Measurements from ENCODE around the gene CDIPT. TPM values are rescaled to one million over a fixed set of nuclear protein-coding genes. Genes with fewer than 3 reads are reported as not detected.

The CDIPT gene
- total and polyA plus RNA-seq, 2 of the 13 experiments (the other 11 are each of a cell fraction or from before 2014, with no cell fraction given), result 54.9 to 97.5 TPM

- no peak for TF ChIP-seq FOXP4 (CRISPR knock-in tag; IDR thresholded peaks at IDR 0.05)
- no peak for TF ChIP-seq SRF (IDR thresholded peaks at IDR 0.05; ENCODE audit: low read depth, low read length)
- peak; percentile 96 for TF ChIP-seq ZNF430 (CRISPR knock-in tag; IDR thresholded peaks at IDR 0.05)
- TF ChIP-seq ZNF260 (CRISPR knock-in tag; IDR thresholded peaks at IDR 0.05; ENCODE audit: borderline replicate concordance, low read depth), result no peak
- TF ChIP-seq ZNF318 (CRISPR knock-in tag; IDR thresholded peaks at IDR 0.05), result no peak
- TF ChIP-seq DDIT3 (CRISPR knock-in tag; IDR thresholded peaks at IDR 0.05), result no peak
- peak; percentile 69; the same call in 1 of the 2 replicates for TF ChIP-seq ZNF878 (CRISPR knock-in tag; IDR thresholded peaks at IDR 0.05)
- no peak for TF ChIP-seq NFRKB (IDR thresholded peaks at IDR 0.05)
- TF ChIP-seq SOX5 (CRISPR knock-in tag; IDR thresholded peaks at IDR 0.05; ENCODE audit: borderline replicate concordance), result 0 out of 2 replicates have a peak, but pooled peaks have one; percentile 7
- TF ChIP-seq REL (CRISPR knock-in tag; conservative IDR thresholded peaks at IDR 0.05), result peak; percentile 92
- TF ChIP-seq ZBTB7A (CRISPR knock-in tag; IDR thresholded peaks at IDR 0.05), result no peak
These were observed 37.3 kb upstream of the CDIPT start, which contains the start of gene ASPHD1 (continued) for GRCh38 chr16:29900102-29900887.
